SU-DHL-6 (cell line): ENCODE data around the gene AGBL3.

ENCODE experiments used
- H2AFZ ChIP-seq: fragments of 200-600 bp; sonication (generic); 2 replicates; pipeline ENCODE4 v1.6.1; 2014; ENCODE audit warnings: low read depth, mild to moderate bottlenecking, moderate library complexity, mixed read lengths, antibody characterized with exemption, low read length; ENCODE audit not compliant: severe bottlenecking
- H3F3A ChIP-seq: fragments of 200-600 bp; shearing (Covaris generic); 2 replicates; pipeline ENCODE4 v1.6.0; 2016; ENCODE audit warnings: antibody characterized with exemption, mild to moderate bottlenecking; ENCODE audit not compliant: insufficient read depth
- H3K27ac ChIP-seq: fragments of 200-600 bp; sonication (generic); 2 replicates; pipeline ENCODE4 v1.5.1; 2016; ENCODE audit warnings: low read depth, mild to moderate bottlenecking, low read length, moderate library complexity, mixed read lengths
- H3K27me3 ChIP-seq: fragments of 200-600 bp; sonication (generic), shearing (Covaris generic); 2 replicates; pipeline ENCODE4 v1.6.0; 2014; ENCODE audit warnings: mild to moderate bottlenecking, low read length
- H3K36me3 ChIP-seq: fragments of 200-600 bp; sonication (generic); 2 replicates; pipeline ENCODE4 v1.6.1; 2014; ENCODE audit warnings: mild to moderate bottlenecking, low read length, mixed read lengths
- H3K4me2 ChIP-seq: fragments of 300-600, 200-600 bp; shearing (Covaris generic), sonication (generic); 2 replicates; pipeline ENCODE4 v1.6.0; 2014; ENCODE audit warnings: low read length, low read depth, mild to moderate bottlenecking; ENCODE audit not compliant: poor library complexity, severe bottlenecking
- H3K4me3 ChIP-seq: fragments of 200-600 bp; sonication (generic); 2 replicates; pipeline ENCODE4 v1.5.1; 2014; ENCODE audit warnings: antibody characterized with exemption, low read length, mild to moderate bottlenecking, mixed read lengths; ENCODE audit not compliant: insufficient read depth, poor library complexity, severe bottlenecking
- H3K79me2 ChIP-seq: fragments of 200-600 bp; sonication (generic); 2 replicates; pipeline ENCODE4 v1.6.1; 2014; ENCODE audit warnings: mild to moderate bottlenecking, low read length, moderate library complexity; ENCODE audit not compliant: insufficient read depth
- H3K9ac ChIP-seq: fragments of 200-600 bp; sonication (generic); 2 replicates; pipeline ENCODE4 v1.7.0; 2014; ENCODE audit warnings: mild to moderate bottlenecking, low read length
- H3K9me2 ChIP-seq: fragments of 200-600 bp; sonication (generic); replicated peaks from 2 replicates; pipeline ENCODE4 v1.6.1; 2014; ENCODE audit warnings: low read length; ENCODE audit not compliant: insufficient read depth
- H3K9me3 ChIP-seq: fragments of 200-600 bp; sonication (generic); 2 replicates; pipeline ENCODE4 v1.6.1; 2014; ENCODE audit warnings: low read length, mixed read lengths; ENCODE audit not compliant: insufficient read depth
- H4K20me1 ChIP-seq: fragments of 200-600 bp; sonication (generic); 2 replicates; pipeline ENCODE4 v1.6.1; 2014; ENCODE audit warnings: low read depth, mild to moderate bottlenecking, antibody characterized with exemption, low read length, moderate library complexity, mixed read lengths
- EZH2phosphoT487 ChIP-seq: fragments of 200-600 bp; sonication (generic), shearing (Covaris generic); conservative IDR thresholded peaks from 2 replicates; pipeline ENCODE4 v1.6.1; 2018; ENCODE audit warnings: mild to moderate bottlenecking, antibody characterized with exemption, low read length, moderate library complexity, mixed read lengths
- TF ChIP-seq, protein P1 (sequence below): fragments of 200-600 bp; sonication (generic); IDR thresholded peaks from one replicate; pipeline ENCODE4 v1.5.1; 2017; ENCODE audit warnings: antibody characterized with exemption, mild to moderate bottlenecking, low read length, moderate library complexity; ENCODE audit not compliant: insufficient read depth, poor library complexity, severe bottlenecking

Gene AGBL3

DNA sequence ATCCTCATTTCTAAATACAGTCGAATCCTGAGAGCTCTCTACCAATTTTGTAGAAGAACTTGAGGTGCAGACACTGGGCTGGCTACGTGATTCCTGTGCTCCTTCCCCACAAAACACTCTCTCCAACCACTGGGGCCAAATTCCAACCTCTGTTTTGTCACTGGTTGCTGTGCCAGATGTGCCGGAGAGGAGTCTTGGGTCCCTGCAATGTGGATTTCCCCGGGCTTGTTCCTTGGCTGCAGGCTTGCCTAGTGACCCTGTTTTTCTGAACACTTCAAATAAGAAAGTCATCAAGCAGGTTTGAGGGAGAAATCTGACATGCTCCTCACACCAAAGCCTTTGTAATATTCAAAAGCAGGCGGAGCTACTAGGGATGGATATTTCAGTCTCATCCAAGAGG, 44.4 kb upstream of the AGBL3 start:
- Histone ChIP-seq H3K79me2 (no peaks in the 10 kb centered on the region), H3K4me2 (no peak overlapping the region), H3K9me2 (no peaks in the 10 kb centered on the region), H4K20me1 (no peaks in the 10 kb centered on the region), H3F3A (no peaks in the 10 kb centered on the region), H3K27me3 (no peaks in the 10 kb centered on the region), H3K4me3 (no peak overlapping the region), H2AFZ (no peak overlapping the region), H3K9ac (no peak overlapping the region), H3K27ac (no peak overlapping the region), H3K9me3 (no peaks in the 10 kb centered on the region), H3K36me3 (no peaks in the 10 kb centered on the region)
- no peak for TF ChIP-seq EZH2phosphoT487
- TF ChIP-seq, protein P1, sequence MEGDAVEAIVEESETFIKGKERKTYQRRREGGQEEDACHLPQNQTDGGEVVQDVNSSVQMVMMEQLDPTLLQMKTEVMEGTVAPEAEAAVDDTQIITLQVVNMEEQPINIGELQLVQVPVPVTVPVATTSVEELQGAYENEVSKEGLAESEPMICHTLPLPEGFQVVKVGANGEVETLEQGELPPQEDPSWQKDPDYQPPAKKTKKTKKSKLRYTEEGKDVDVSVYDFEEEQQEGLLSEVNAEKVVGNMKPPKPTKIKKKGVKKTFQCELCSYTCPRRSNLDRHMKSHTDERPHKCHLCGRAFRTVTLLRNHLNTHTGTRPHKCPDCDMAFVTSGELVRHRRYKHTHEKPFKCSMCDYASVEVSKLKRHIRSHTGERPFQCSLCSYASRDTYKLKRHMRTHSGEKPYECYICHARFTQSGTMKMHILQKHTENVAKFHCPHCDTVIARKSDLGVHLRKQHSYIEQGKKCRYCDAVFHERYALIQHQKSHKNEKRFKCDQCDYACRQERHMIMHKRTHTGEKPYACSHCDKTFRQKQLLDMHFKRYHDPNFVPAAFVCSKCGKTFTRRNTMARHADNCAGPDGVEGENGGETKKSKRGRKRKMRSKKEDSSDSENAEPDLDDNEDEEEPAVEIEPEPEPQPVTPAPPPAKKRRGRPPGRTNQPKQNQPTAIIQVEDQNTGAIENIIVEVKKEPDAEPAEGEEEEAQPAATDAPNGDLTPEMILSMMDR: no peak

GRCh38 chr7:134942690-134943466, 43.4 kb upstream of the AGBL3 start:
- no peak for TF ChIP-seq EZH2phosphoT487
- TF ChIP-seq, protein P1: no peak
- H3K4me2 ChIP-seq: no peak overlapping the region
- H3K9me2 ChIP-seq: no peaks in the 10 kb centered on the region
- H3K27ac ChIP-seq: no peak overlapping the region
- H2AFZ ChIP-seq: no peak overlapping the region
- H3K4me3 ChIP-seq: no peak overlapping the region
- no peaks in the 10 kb centered on the region for H3F3A ChIP-seq
- no peaks in the 10 kb centered on the region for H3K9me3 ChIP-seq
- H3K36me3 ChIP-seq: no peaks in the 10 kb centered on the region
- H4K20me1 ChIP-seq: no peaks in the 10 kb centered on the region
- no peaks in the 10 kb centered on the region for H3K27me3 ChIP-seq
- no peak overlapping the region for H3K9ac ChIP-seq
- no peaks in the 10 kb centered on the region for H3K79me2 ChIP-seq

DNA sequence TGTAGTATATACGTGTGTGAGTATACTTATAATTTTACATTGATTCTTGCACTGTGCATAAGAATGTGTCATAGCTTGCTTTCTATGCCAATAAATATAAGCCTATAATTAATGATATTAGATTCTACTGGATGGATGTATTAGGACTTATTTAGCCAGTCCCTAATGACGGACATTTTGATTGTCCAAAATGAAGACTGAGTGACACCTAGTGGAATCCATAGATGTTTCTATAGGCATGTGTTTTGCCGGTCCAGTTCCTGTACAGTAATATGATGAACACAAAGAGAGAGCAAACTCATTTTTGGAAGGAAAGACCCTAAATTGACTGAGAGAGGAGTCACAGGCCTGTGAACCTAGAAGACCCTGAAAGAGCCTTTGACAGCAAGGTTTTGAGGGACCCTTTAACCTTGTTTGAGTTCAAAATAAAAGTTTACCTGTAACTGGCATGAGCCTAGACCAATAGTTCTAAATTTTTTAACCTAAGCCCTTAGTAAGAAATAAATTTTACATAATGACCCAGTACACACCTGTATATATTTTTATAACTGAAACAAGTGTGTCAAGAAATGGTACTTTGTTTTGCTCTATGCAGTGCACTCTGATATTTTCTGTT, 42.4 kb upstream of the AGBL3 start:
- no peaks in the 10 kb centered on the region for H3K79me2 ChIP-seq

More for the DNA sequence above, 42.4 kb upstream of the AGBL3 start:
- Histone ChIP-seq H4K20me1 (no peaks in the 10 kb centered on the region), H3K9ac (no peak overlapping the region), H3K4me2 (no peak overlapping the region), H3K27me3 (no peaks in the 10 kb centered on the region), H3K36me3 (no peaks in the 10 kb centered on the region), H3K27ac (no peak overlapping the region), H3K4me3 (no peak overlapping the region), H3K9me2 (no peaks in the 10 kb centered on the region), H3F3A (no peaks in the 10 kb centered on the region), H3K9me3 (no peaks in the 10 kb centered on the region), H2AFZ (no peak overlapping the region)
- no peak for TF ChIP-seq EZH2phosphoT487
- TF ChIP-seq, protein P1: no peak
